CD4-positive, alpha-beta T cell (primary cell): Measurements from ENCODE around the gene GFM1. TPM values are rescaled to one million over a fixed set of nuclear protein-coding genes. Genes with fewer than 3 reads are reported as not detected.

ENCODE experiments used
- ATAC-seq: fragments of 200-7000 bp; cut with Tn5 transposase; one replicate; pipeline ENCODE4 v1.10.0; 2022; ENCODE audit warnings: mild to moderate bottlenecking; ENCODE audit not compliant: poor library complexity
- CTCF ChIA-PET: fragments of 350-600 bp; sonication (Branson Sonifier 250); formaldehyde crosslinking; loops from one replicate; lab custom pipeline; 2021; ENCODE audit warnings: antibody characterized with exemption, inconsistent platforms; lab: Charles Lee
- POLR2A ChIA-PET: fragments of 350-600 bp; sonication (Branson Sonifier 250); formaldehyde crosslinking; loops from one replicate; lab custom pipeline; 2021; ENCODE audit warnings: antibody characterized with exemption, inconsistent platforms; lab: Charles Lee
- DNase-seq, 14 experiments: peaks; one replicate each; pipeline ENCODE4 v3.0.0-alpha.2; 2013 to 2020; ENCODE audit warnings: mixed read lengths in 2 of 14
- H3K27ac ChIP-seq, 2 donors: one replicate each; pipeline versions ENCODE4 v1.5.1 to v1.7.0; 2013; ENCODE audit warnings: low read length in 2 of 2, low read depth in 1 of 2, mild to moderate bottlenecking in 1 of 2
- H3K27me3 ChIP-seq, 2 experiments: 1 replicate in 1 of 2; 2 replicates in 1 of 2; pipeline versions ENCODE4 v1.6.1 to v1.7.0; 2013; ENCODE audit warnings: low read length in 2 of 2, control low read depth in 1 of 2, mild to moderate bottlenecking in 1 of 2, moderate library complexity in 1 of 2; ENCODE audit not compliant: insufficient read depth in 2 of 2, control insufficient read depth in 1 of 2
- H3K36me3 ChIP-seq: one replicate; pipeline ENCODE4 v1.6.1; 2013; ENCODE audit warnings: low read length, control low read depth; ENCODE audit not compliant: insufficient read depth
- H3K4me1 ChIP-seq: one replicate; pipeline ENCODE4 v1.6.1; 2013; ENCODE audit warnings: low read length, control low read depth; ENCODE audit not compliant: insufficient read depth
- H3K4me3 ChIP-seq: one replicate; pipeline ENCODE4 v1.5.1; 2013; ENCODE audit warnings: mild to moderate bottlenecking, low read length, moderate library complexity
- H3K9me3 ChIP-seq, 2 experiments: 1 replicate in 1 of 2; 2 replicates in 1 of 2; pipeline versions ENCODE4 v1.6.1 to v1.7.0; 2013; ENCODE audit warnings: low read length in 2 of 2, mild to moderate bottlenecking in 2 of 2, control low read depth in 1 of 2, moderate library complexity in 1 of 2; ENCODE audit not compliant: control insufficient read depth in 1 of 2, insufficient read depth in 1 of 2
- H3K27ac Mint-ChIP-seq: one replicate; pipeline ENCODE4 v1.8.0; 2020; ENCODE audit warnings: mixed read lengths
- H3K27me3 Mint-ChIP-seq: one replicate; pipeline ENCODE4 v1.8.0; 2021; ENCODE audit warnings: mixed read lengths
- H3K36me3 Mint-ChIP-seq: one replicate; pipeline ENCODE4 v1.8.0; 2021; ENCODE audit warnings: low read depth, mixed read lengths
- H3K4me1 Mint-ChIP-seq: one replicate; pipeline ENCODE4 v1.8.0; 2021; ENCODE audit warnings: low read depth, mixed read lengths
- H3K4me3 Mint-ChIP-seq: one replicate; pipeline ENCODE4 v1.8.0; 2020; ENCODE audit warnings: mild to moderate bottlenecking, mixed read lengths
- H3K9me3 Mint-ChIP-seq: one replicate; pipeline ENCODE4 v1.8.0; 2020; ENCODE audit warnings: mixed read lengths
- intact Hi-C, 2 experiments: fragments of 100-400 bp; cut with DNase I in 1 of 2; cut with micrococcal nuclease in 1 of 2; formaldehyde crosslinking; loops; one replicate each; pipeline versions ENCODE4 v1.15.1 to v1.9.0; 2023 to 2025; cut with DNase I, micrococcal nuclease
- total RNA-seq, 174 experiments: library from RNA in 2 of 174; stranded (reverse) in 2 of 174; gene quantifications; one replicate each; pipeline ENCODE4 v1.2.3 and lab custom pipeline; 2021 to 2026
- TF ChIP-seq, protein P1 (sequence below): fragments of 200-600 bp; IDR thresholded peaks from one replicate; pipeline ENCODE4 v1.8.0; 2022; ENCODE audit warnings: antibody characterized with exemption, mild to moderate bottlenecking

The GFM1 gene
- total RNA-seq, 2 experiments from 2014 or later = 27.5 to 29.4 TPM

DNA sequence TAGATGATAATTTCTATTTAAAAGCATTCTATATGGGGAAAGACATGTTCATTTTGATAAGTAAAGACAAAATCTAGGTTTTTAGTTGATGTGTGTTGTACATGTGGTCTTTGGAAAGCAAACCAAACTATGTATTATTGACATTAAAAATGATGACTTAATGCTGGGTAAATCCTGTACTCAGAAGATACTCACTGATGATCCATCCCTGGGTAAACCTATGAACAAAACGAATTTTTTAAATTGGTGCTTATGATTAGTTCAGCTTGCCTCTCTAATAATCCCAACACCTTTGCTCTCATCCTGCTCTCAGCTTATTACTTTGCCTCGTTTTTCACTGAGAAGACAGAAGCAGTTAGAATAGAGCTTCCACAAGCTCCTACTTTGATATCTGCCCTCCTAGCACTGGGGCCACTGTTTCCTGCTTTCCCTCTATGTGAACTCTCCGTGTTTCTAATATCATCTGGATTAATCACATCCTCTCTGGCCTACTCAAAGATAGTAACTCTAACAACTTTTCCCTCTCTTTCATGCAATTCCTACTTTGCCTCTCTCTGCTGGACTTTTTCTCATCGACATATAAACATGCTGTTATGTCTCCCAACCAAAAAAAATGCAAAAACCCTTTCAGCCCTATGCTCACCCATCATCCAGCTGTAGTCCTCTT lies 58.6 kb downstream of the GFM1 start:
- H3K4me1 Mint-ChIP-seq = peaks cover 22% of the 10 kb centered on the region
- H3K4me3 Mint-ChIP-seq = no peak overlapping the region
- no peaks in the 10 kb centered on the region for H3K27me3 Mint-ChIP-seq
- H3K27ac Mint-ChIP-seq = no peak overlapping the region
- intact Hi-C loops = no loop called here
- no peaks in the 10 kb centered on the region for H3K4me1 ChIP-seq
- ATAC-seq = no peak
- H3K36me3 Mint-ChIP-seq = peaks cover 76% of the 10 kb centered on the region
- peaks cover 10% of the 10 kb centered on the region for H3K36me3 ChIP-seq
- no peaks in the 10 kb centered on the region for H3K9me3 ChIP-seq
- no peaks in the 10 kb centered on the region for H3K9me3 Mint-ChIP-seq
- no peak overlapping the region for H3K27ac ChIP-seq
- no peaks in the 10 kb centered on the region for H3K27me3 ChIP-seq
- TF ChIP-seq, protein P1, sequence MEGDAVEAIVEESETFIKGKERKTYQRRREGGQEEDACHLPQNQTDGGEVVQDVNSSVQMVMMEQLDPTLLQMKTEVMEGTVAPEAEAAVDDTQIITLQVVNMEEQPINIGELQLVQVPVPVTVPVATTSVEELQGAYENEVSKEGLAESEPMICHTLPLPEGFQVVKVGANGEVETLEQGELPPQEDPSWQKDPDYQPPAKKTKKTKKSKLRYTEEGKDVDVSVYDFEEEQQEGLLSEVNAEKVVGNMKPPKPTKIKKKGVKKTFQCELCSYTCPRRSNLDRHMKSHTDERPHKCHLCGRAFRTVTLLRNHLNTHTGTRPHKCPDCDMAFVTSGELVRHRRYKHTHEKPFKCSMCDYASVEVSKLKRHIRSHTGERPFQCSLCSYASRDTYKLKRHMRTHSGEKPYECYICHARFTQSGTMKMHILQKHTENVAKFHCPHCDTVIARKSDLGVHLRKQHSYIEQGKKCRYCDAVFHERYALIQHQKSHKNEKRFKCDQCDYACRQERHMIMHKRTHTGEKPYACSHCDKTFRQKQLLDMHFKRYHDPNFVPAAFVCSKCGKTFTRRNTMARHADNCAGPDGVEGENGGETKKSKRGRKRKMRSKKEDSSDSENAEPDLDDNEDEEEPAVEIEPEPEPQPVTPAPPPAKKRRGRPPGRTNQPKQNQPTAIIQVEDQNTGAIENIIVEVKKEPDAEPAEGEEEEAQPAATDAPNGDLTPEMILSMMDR = no peak
- H3K4me3 ChIP-seq = no peak overlapping the region
- POLR2A ChIA-PET = no interaction called here
- no peak for DNase-seq
- CTCF ChIA-PET = interaction anchor here (1.0 kb wide), 1 partner anchor 8 kb away, joined by 3 read pairs; no protein-coding TSS in a partner anchor

DNA sequence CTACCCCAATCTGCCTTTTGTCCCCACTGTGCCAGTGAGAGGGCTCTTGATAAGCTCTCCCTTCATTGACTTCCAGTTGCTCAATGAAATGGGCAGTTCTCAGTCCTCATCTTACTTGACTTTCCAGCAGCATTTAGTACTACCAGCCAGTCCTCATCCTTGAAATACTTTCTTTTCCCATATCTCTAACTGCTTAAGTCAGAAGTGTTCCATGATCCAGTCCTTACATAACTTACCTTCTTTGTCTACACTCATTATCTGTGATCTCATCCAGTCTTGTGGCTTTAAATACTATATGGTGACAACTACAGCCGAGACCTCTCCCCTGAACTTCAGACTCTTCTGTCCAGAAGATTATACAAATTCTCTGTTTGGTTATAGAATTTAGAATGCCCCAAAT lies 59.2 kb downstream of the GFM1 start:
- Mint-ChIP-seq H3K4me3 (no peak overlapping the region), H3K9me3 (no peaks in the 10 kb centered on the region), H3K27ac (no peak overlapping the region), H3K36me3 (peaks cover 76% of the 10 kb centered on the region), H3K27me3 (no peaks in the 10 kb centered on the region), H3K4me1 (peaks cover 22% of the 10 kb centered on the region)
- ATAC-seq (no peak), DNase-seq (no peak)
- Histone ChIP-seq H3K4me3 (no peak overlapping the region), H3K27ac (no peak overlapping the region), H3K27me3 (no peaks in the 10 kb centered on the region), H3K9me3 (no peaks in the 10 kb centered on the region), H3K4me1 (no peaks in the 10 kb centered on the region), H3K36me3 (peaks cover 14% of the 10 kb centered on the region)
- CTCF ChIA-PET = interaction anchor here (1.0 kb wide), 1 partner anchor 9 kb away, joined by 3 read pairs; no protein-coding TSS in a partner anchor
- POLR2A ChIA-PET = no interaction called here
- TF ChIP-seq, protein P1 = no peak
- intact Hi-C loops = no loop called here

DNA sequence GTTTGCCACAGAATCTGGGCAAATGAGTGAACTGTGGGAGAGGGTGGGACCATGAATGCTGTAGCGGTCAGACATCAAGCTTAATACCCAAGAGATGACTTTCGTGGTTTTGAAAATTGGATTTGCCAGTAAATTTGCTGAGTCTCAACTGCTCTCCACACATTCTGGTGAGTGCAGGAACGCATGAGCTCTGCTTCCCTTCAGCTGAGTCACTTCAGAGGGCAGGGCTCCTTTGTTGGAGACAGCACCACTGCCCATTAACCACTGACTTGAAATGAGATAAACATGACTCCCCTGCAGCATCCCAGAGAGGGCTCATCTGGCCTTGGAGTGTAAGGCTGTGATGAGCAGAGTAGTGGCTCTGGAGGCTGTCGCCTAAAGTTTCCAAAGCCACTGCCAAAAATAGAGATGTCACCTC lies 65.3 kb downstream of the GFM1 start:
- Histone ChIP-seq H3K36me3 (peaks cover 20% of the 10 kb centered on the region), H3K9me3 (no peaks in the 10 kb centered on the region), H3K4me3 (no peak overlapping the region), H3K4me1 (no peaks in the 10 kb centered on the region), H3K27ac (no peak overlapping the region), H3K27me3 (no peaks in the 10 kb centered on the region)
- no peaks in the 10 kb centered on the region for H3K27me3 Mint-ChIP-seq
- no peak overlapping the region for H3K4me3 Mint-ChIP-seq
- no peaks in the 10 kb centered on the region for H3K4me1 Mint-ChIP-seq
- H3K9me3 Mint-ChIP-seq = no peaks in the 10 kb centered on the region
- TF ChIP-seq, protein P1 = no peak
- H3K27ac Mint-ChIP-seq = no peak overlapping the region
- peaks cover 91% of the 10 kb centered on the region for H3K36me3 Mint-ChIP-seq
- ATAC-seq (no peak), DNase-seq (no peak)
- intact Hi-C loops = no loop called here
- CTCF ChIA-PET = no interaction called here
- POLR2A ChIA-PET = no interaction called here
